RWPE2 (cell line): ENCODE measurements around the gene OAF.

Source experiments
- ATAC-seq: fragments of 200-7000 bp; cut with Tn5 transposase; 3 replicates; pipeline ENCODE4 v1.9.1; 2021; ENCODE audit warnings: low read depth
- DNase-seq: peaks from one replicate; pipeline ENCODE4 v3.0.0-alpha.2; 2020; ENCODE audit warnings: low spot score
- H3K27ac ChIP-seq: fragments of 450-650 bp; 2 replicates; pipeline ENCODE4 v1.5.1; 2017; ENCODE audit warnings: mild to moderate bottlenecking; ENCODE audit not compliant: poor library complexity, severe bottlenecking
- H3K27me3 ChIP-seq: fragments of 250-450 bp; sonication (Bioruptor Pico); 2 replicates; pipeline ENCODE4 v1.5.1; 2021; ENCODE audit warnings: mild to moderate bottlenecking, moderate library complexity; ENCODE audit not compliant: insufficient read depth, poor library complexity, severe bottlenecking
- H3K36me3 ChIP-seq: fragments of 250-450 bp; sonication (Bioruptor Pico); 2 replicates; pipeline ENCODE4 v1.5.1; 2020; ENCODE audit warnings: low read depth, mild to moderate bottlenecking, moderate library complexity
- H3K4me1 ChIP-seq: fragments of 250-450 bp; sonication (Bioruptor Pico); 2 replicates; pipeline ENCODE4 v1.5.1; 2021; ENCODE audit warnings: mild to moderate bottlenecking, moderate library complexity; ENCODE audit not compliant: insufficient read depth, poor library complexity, severe bottlenecking
- H3K4me3 ChIP-seq: fragments of 250-450 bp; sonication (Bioruptor Pico); 2 replicates; pipeline ENCODE4 v1.5.1; 2021; ENCODE audit warnings: mild to moderate bottlenecking, moderate library complexity; ENCODE audit not compliant: severe bottlenecking
- H3K9me3 ChIP-seq: fragments of 250-450 bp; sonication (Bioruptor Pico); 2 replicates; pipeline ENCODE4 v1.5.1; 2021; ENCODE audit warnings: mild to moderate bottlenecking, moderate library complexity; ENCODE audit not compliant: severe bottlenecking
- TF ChIP-seq, protein P1 (sequence below): fragments of 450-650 bp; IDR thresholded peaks from one replicate; pipeline ENCODE4 v1.5.1; 2017; ENCODE audit warnings: mild to moderate bottlenecking, moderate library complexity; ENCODE audit not compliant: poor library complexity, severe bottlenecking

OAF gene

DNA sequence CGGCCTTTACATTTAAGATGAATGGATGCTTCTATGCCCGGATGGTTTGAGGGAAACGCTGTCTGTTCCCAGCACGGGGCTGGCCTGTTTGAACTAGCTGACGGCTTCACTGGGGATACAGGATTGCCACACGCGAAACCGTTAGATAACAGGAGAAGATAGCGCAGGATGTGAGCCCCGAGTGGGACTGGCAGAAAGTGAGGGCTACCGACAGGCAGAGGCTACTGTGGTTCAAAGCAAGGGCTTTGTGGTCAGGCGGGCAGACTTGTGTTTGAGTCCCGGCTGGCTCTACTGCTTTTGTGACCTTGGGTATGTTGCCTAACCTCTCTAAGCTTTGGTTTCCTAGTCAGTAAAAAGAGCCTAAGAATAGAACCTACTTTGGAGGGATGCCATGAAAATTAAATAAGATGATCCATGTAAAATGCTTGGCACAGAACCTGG, 2.8 kb upstream of the OAF start:
- no peaks in the 10 kb centered on the region for H3K27me3 ChIP-seq
- no peaks in the 10 kb centered on the region for H3K36me3 ChIP-seq
- no peaks in the 10 kb centered on the region for H3K9me3 ChIP-seq
- H3K4me1 ChIP-seq = peaks cover 19% of the 10 kb centered on the region
- no peak for ATAC-seq
- TF ChIP-seq, protein P1, sequence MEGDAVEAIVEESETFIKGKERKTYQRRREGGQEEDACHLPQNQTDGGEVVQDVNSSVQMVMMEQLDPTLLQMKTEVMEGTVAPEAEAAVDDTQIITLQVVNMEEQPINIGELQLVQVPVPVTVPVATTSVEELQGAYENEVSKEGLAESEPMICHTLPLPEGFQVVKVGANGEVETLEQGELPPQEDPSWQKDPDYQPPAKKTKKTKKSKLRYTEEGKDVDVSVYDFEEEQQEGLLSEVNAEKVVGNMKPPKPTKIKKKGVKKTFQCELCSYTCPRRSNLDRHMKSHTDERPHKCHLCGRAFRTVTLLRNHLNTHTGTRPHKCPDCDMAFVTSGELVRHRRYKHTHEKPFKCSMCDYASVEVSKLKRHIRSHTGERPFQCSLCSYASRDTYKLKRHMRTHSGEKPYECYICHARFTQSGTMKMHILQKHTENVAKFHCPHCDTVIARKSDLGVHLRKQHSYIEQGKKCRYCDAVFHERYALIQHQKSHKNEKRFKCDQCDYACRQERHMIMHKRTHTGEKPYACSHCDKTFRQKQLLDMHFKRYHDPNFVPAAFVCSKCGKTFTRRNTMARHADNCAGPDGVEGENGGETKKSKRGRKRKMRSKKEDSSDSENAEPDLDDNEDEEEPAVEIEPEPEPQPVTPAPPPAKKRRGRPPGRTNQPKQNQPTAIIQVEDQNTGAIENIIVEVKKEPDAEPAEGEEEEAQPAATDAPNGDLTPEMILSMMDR = no peak
- DNase-seq = no peak
- no peak overlapping the region for H3K27ac ChIP-seq
- H3K4me3 ChIP-seq = no peak overlapping the region

- peaks cover 19% of the 10 kb centered on the region for H3K4me1 ChIP-seq
- no peak overlapping the region for H3K27ac ChIP-seq
- ATAC-seq = peak; percentile 26; the same call in 2 of the 3 replicates
- H3K4me3 ChIP-seq = no peak overlapping the region
- H3K36me3 ChIP-seq = no peaks in the 10 kb centered on the region
- H3K9me3 ChIP-seq = no peaks in the 10 kb centered on the region
- no peaks in the 10 kb centered on the region for H3K27me3 ChIP-seq
- TF ChIP-seq, protein P1 = no peak
- no peak for DNase-seq
Observed at GRCh38 chr11:120208777-120209176, 2.1 kb upstream of the OAF start.

DNA sequence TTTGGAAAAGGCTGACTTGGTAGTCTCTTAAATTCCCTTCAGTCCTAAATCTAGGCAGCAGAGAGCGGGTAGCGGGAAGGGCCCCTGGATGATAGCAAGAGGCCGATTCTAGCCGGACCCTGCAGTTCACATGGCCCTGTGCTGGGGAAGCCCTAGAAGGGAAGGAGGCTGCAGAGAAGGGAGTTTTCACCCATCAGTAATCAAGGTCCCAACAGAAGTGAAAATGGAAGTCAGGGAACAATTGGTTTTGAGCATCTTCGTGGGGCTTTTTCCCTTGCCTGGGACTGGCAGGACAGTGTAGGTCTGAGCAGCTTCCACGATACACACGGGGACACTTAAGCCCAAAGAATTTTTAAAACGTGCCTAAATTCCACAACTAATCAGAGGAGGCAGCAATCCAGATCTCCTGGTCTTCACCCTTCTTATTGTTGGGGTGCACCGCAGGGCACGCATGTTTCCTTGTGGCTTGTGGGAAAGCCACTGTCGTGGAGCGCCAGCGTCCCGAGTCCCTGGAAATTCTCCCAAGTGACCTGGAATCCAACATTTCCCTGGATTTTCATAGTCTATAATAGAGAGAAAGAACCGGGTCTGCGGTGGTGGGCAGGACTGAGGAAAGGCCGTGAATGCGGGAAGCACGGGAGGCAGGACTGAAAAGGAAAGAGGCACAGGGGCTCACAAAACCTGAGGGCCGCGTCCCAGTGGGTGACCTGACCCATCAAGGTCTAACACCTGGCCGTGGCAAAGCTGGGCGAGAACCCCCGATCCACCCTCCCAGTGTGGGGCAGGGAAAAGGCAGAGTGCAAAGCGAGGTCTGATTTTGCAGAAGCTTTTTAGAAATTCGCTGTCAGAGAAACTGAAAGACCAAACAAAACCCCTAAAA, 846 bp upstream of the OAF start:
- DNase-seq (no peak), ATAC-seq (no peak)
- H3K27me3 ChIP-seq = no peaks in the 10 kb centered on the region
- H3K4me1 ChIP-seq = peaks cover 19% of the 10 kb centered on the region
- TF ChIP-seq, protein P1 = no peak
- H3K27ac ChIP-seq = peak overlapping the region; percentile 40
- H3K9me3 ChIP-seq = no peaks in the 10 kb centered on the region
- H3K4me3 ChIP-seq = peak overlapping the region; percentile 93
- no peaks in the 10 kb centered on the region for H3K36me3 ChIP-seq

- H3K36me3 ChIP-seq = no peaks in the 10 kb centered on the region
- H3K27ac ChIP-seq = peak overlapping the region; percentile 40
- DNase-seq (no peak), ATAC-seq (peak; percentile 19; the same call in 2 of the 3 replicates)
- TF ChIP-seq, protein P1 = no peak
- H3K9me3 ChIP-seq = no peaks in the 10 kb centered on the region
- H3K27me3 ChIP-seq = no peaks in the 10 kb centered on the region
- peak overlapping the region; percentile 93 for H3K4me3 ChIP-seq
- H3K4me1 ChIP-seq = peaks cover 19% of the 10 kb centered on the region
Observed at GRCh38 chr11:120211522-120212258, 858 bp downstream of the OAF start.
